Measurements from ENCODE around the gene TRIP11.

TRIP11 gene

GRCh38 chr14:92037989-92038388, 1.9 kb downstream of the TRIP11 start:
- no peaks in the 10 kb centered on the region for H3K9me3 ChIP-seq (ENCODE audit: insufficient read depth, low read depth, low read length)
- H3K4me2 ChIP-seq (ENCODE audit: low read depth, low read length, poor library complexity, severe bottlenecking) = peak overlapping the region; percentile 81
- H4K20me1 ChIP-seq (ENCODE audit: insufficient read depth, low read length, poor library complexity, severe bottlenecking) = peaks cover 35% of the 10 kb centered on the region
- H3K79me2 ChIP-seq (ENCODE audit: insufficient read depth, low read length) = peaks cover 66% of the 10 kb centered on the region
- H3K27me3 ChIP-seq (ENCODE audit: insufficient read depth, low read length, poor library complexity, severe bottlenecking) = no peaks in the 10 kb centered on the region
- no peaks in the 10 kb centered on the region for H3K9me2 ChIP-seq (replicated peaks; ENCODE audit: low read depth, low read length)
- H2AFZ ChIP-seq (ENCODE audit: low read length) = no peak overlapping the region
- H3F3A ChIP-seq (ENCODE audit: low read depth) = no peaks in the 10 kb centered on the region
- H3K4me3 ChIP-seq (ENCODE audit: low read length, poor library complexity, severe bottlenecking) = peak overlapping the region; percentile 91
- H3K4me1 ChIP-seq (ENCODE audit: insufficient read depth, low read length, poor library complexity, severe bottlenecking) = peaks cover 32% of the 10 kb centered on the region
- no peaks in the 10 kb centered on the region for H3K36me3 ChIP-seq (ENCODE audit: insufficient read depth, low read length)
- no peak for TF ChIP-seq CTCF (conservative IDR thresholded peaks at IDR 0.05; ENCODE audit: low read length)
- TF ChIP-seq EZH2phosphoT487 (IDR thresholded peaks at IDR 0.05; ENCODE audit: borderline replicate concordance) = no peak
- peak overlapping the region; percentile 95 for H3K9ac ChIP-seq (ENCODE audit: low read depth, low read length, poor library complexity, severe bottlenecking)

GRCh38 chr14:92035890-92036289, 4.0 kb downstream of the TRIP11 start:
- Histone ChIP-seq H3K4me2 (ENCODE audit: low read depth, low read length, poor library complexity, severe bottlenecking) (peak overlapping the region; percentile 81), H3K9ac (ENCODE audit: low read depth, low read length, poor library complexity, severe bottlenecking) (peak overlapping the region; percentile 43), H2AFZ (ENCODE audit: low read length) (no peak overlapping the region), H3K79me2 (ENCODE audit: insufficient read depth, low read length) (peaks cover 61% of the 10 kb centered on the region), H3K9me3 (ENCODE audit: insufficient read depth, low read depth, low read length) (no peaks in the 10 kb centered on the region), H3K4me3 (ENCODE audit: low read length, poor library complexity, severe bottlenecking) (peak overlapping the region; percentile 91), H3K4me1 (ENCODE audit: insufficient read depth, low read length, poor library complexity, severe bottlenecking) (peaks cover 28% of the 10 kb centered on the region), H3K36me3 (ENCODE audit: insufficient read depth, low read length) (0 out of 2 replicates have a peak, but pooled peaks cover 3% of the 10 kb centered on the region), H3F3A (ENCODE audit: low read depth) (no peaks in the 10 kb centered on the region), H3K27me3 (ENCODE audit: insufficient read depth, low read length, poor library complexity, severe bottlenecking) (no peaks in the 10 kb centered on the region), H3K9me2 (replicated peaks; ENCODE audit: low read depth, low read length) (no peaks in the 10 kb centered on the region), H4K20me1 (ENCODE audit: insufficient read depth, low read length, poor library complexity, severe bottlenecking) (peaks cover 35% of the 10 kb centered on the region)
- TF ChIP-seq EZH2phosphoT487 (IDR thresholded peaks at IDR 0.05; ENCODE audit: borderline replicate concordance) = no peak
- no peak for TF ChIP-seq CTCF (conservative IDR thresholded peaks at IDR 0.05; ENCODE audit: low read length)

GRCh38 chr14:92033906-92034687, 5.8 kb downstream of the TRIP11 start:
- Histone ChIP-seq H3K79me2 (ENCODE audit: insufficient read depth, low read length) (peaks cover 48% of the 10 kb centered on the region), H3K4me2 (ENCODE audit: low read depth, low read length, poor library complexity, severe bottlenecking) (peak overlapping the region; percentile 21)

More at GRCh38 chr14:92033906-92034687, 5.8 kb downstream of the TRIP11 start:
- Histone ChIP-seq H3K4me1 (ENCODE audit: insufficient read depth, low read length, poor library complexity, severe bottlenecking) (peaks cover 22% of the 10 kb centered on the region), H3F3A (ENCODE audit: low read depth) (no peaks in the 10 kb centered on the region), H3K27me3 (ENCODE audit: insufficient read depth, low read length, poor library complexity, severe bottlenecking) (no peaks in the 10 kb centered on the region), H3K9me3 (ENCODE audit: insufficient read depth, low read depth, low read length) (no peaks in the 10 kb centered on the region), H3K9ac (ENCODE audit: low read depth, low read length, poor library complexity, severe bottlenecking) (no peak overlapping the region), H2AFZ (ENCODE audit: low read length) (no peak overlapping the region), H3K36me3 (ENCODE audit: insufficient read depth, low read length) (peaks cover 7% of the 10 kb centered on the region; the same call in 1 of the 2 replicates), H3K9me2 (replicated peaks; ENCODE audit: low read depth, low read length) (no peaks in the 10 kb centered on the region), H4K20me1 (ENCODE audit: insufficient read depth, low read length, poor library complexity, severe bottlenecking) (peaks cover 35% of the 10 kb centered on the region), H3K4me3 (ENCODE audit: low read length, poor library complexity, severe bottlenecking) (no peak overlapping the region)
- no peak for TF ChIP-seq EZH2phosphoT487 (IDR thresholded peaks at IDR 0.05; ENCODE audit: borderline replicate concordance)
- TF ChIP-seq CTCF (conservative IDR thresholded peaks at IDR 0.05; ENCODE audit: low read length) = no peak
